CD4-positive, alpha-beta T cell treated with Interferon gamma for 1 hour (primary cell): ENCODE measurements around the gene CTF1.
"Not testable (repeated sequence)": the region's sequence is repeated elsewhere in the genome, so short reads cannot be mapped to it uniquely, and the experiment has no call there.

Source experiments
- DNase-seq: peaks from one replicate; pipeline ENCODE4 v3.0.0-alpha.2; 2020

CTF1 gene, protein sequence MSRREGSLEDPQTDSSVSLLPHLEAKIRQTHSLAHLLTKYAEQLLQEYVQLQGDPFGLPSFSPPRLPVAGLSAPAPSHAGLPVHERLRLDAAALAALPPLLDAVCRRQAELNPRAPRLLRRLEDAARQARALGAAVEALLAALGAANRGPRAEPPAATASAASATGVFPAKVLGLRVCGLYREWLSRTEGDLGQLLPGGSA

DNA sequence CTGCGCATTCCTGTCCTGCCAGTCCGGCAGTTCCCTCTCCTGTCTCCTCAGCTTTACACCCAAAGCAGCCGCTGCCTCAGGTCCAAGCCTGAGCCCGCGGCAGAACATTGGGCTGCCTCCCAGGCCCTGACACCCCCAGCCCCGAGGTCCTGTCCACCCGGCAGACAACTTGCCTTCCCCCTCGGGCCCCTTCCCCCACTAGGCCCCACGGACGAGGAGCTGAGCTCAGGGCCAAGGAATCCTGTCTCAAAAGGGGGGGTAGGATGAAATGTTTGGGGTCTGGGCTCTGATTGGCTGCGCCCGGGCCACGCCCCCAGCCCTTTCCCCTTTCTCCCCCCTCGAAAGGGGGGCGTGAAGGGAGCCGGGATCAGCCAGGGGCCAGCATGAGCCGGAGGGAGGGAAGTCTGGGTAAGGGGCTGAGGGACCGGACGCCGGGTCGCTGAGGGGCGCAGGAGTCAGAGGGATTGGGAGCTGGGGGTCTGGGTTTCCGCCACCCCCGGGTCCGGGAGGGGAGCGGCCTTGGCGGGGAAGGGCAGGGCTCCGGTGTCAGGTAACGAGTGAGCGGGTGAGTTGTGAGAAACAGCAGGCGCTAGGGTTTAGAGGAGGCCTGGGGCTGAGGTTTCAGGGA is at the start of gene CTF1:
TSS of gene CTF1 (plus strand) at position 354 of the 628 bp plus-strand sequence. CDS start at position 384, 30 bp downstream.
- DNase-seq = no peak

DNA sequence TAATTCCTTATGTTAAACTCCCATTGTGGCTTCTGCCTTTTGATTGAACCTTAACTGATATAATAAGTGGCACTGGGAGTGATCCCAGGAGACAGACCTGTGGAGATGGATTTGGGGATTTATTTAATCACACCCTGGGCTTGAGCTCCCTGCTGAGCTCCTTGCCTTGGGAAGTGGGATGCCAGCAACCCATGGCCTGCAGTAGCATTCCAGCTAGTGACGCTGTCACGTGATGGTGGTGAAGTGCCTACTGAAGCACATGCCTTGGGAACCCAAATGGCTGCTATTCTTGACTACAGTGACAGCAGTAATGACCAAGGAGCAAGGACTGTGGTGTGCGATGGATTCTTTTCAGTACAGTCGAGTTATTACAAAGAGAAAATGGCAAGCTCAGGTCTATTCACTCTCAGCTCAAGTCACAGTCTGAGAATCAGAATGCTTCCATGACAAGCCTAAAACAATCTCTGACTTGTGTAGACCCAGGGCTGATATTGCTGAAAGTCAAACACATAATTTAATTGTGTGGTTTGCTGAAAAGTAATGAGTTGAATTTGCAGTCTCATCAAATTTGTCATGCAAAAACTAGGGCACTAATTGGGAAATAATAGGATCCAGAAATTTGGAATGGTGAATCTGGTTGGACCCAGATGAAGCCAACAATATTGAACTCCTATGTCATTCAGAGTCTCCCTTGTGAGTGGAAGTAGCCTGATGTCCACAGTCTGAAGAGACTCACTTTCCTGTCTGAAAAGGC is 49.6 kb upstream of the CTF1 start:
- no peak for DNase-seq

DNA sequence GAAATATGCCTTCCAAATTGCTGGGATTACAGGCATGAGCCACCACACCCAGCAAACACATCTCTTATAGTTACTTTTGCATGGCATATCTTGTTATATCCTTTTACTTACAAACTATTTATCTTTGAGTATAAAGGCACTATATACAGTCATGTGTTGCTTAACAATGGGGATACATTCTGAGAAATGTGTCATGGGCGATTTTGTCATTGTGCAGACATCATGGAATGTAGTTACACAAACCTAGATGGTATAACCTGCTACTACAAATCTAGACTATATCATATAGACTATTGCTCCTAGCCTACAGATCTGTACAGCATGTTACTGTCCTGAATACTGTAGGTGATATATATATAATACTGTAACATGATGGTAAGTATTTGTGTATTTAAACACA is 46.2 kb upstream of the CTF1 start:
- DNase-seq = no peak

DNA sequence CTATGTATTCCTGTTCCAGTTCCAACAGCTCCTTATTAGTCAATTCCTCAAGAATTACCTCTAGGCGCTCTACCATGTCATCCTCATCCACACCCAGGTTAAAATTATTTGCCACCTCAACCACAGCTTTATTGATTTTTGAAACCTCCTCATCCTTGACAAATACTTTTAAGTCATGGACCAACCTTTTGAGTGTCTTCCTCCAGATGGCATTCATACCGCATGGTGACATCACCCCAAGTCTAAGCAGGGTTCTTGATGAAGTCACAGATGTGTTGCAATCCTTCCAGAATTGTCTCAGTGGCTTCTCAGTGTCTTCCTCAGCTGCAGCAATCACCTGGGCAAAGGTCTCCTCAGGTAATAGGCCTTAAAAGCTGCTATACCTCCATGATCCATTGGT is 42.7 kb upstream of the CTF1 start:
- DNase-seq = no peak

DNA sequence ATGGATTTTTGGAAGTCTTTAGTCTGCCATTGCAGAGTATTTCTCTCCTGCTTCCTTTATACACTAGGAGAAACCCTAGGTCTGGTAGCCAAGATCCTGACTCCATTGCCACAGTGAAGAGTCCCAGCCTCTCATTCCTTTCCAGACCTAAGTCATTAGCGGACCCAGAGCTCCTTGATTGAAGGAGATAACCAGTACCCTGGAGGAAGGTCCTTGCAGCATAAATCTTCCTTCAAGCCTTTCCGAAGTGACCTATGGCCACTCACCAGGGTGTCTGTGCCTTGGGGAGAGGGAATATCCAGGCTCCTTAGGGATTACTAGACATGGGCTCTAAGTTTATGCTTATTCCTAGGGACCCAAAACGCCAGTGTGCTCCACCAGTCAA is 38.3 kb upstream of the CTF1 start:
- DNase-seq = no peak

DNA sequence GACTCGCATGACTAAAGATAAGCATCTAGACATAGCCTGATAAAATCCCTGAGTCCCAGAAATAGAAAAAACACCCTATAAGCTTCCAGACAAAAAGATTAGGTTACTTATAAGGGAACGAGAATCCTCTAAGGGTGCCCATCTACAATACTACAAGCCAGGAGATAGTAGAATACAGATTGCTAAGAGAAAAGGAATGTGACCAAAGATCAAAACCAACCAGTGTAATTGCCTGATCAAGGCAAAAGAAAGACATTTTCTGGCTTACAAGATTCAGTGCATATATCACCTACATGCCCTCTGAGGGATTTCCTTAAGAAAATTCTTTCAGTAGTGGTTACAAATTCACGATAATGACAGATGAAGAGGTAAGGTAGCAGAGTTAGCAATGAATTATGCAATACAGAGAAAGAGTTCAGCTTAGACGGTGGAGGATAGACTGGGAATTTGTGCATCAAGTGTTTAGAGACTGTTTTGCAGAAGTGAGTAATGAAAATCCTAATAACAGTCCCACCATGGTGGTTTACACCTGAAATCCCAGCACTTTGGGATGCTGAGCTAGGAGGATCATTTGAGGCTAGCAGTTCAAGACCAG is 37.5 kb upstream of the CTF1 start:
- DNase-seq = no peak

DNA sequence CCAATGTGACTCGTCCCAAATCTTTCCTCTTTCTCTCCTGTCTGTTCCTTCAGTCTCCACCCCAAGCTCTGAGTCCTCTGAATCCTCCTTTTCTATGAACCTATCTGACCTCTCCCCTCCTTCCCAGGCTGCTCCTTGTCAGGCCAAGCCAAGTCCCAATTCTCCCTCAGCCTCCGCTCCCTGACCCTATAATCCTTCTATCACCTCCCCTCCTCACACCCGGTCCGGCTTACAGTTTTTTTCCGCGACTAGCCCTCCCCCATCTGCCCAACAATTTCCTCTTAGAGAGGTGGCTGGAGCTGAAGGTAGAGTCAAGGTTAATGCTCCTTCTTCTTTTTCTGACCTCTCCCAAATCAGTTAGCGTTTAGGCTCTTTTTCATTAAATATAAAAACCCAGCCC is 35.7 kb upstream of the CTF1 start:
- not testable (repeated sequence) for DNase-seq

DNA sequence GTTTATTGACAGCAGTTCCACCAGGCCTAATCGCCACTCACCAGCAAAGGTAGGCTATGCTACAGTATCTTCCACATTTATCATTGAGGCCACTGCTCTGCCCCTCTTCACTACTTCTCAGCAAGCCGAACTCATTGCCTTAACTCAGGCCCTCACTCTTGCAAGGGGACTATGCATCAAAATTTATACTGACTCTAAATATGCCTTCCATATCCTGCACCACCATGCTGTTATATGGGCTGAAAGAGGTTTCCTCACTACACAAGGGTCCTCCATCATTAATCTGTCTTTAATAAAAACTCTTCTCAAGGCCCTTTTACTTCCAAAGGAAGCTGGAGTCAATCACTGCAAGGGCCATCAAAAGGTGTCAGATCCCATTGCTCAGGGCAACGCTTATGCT is 33.2 kb upstream of the CTF1 start:
- DNase-seq = not testable (repeated sequence)

DNA sequence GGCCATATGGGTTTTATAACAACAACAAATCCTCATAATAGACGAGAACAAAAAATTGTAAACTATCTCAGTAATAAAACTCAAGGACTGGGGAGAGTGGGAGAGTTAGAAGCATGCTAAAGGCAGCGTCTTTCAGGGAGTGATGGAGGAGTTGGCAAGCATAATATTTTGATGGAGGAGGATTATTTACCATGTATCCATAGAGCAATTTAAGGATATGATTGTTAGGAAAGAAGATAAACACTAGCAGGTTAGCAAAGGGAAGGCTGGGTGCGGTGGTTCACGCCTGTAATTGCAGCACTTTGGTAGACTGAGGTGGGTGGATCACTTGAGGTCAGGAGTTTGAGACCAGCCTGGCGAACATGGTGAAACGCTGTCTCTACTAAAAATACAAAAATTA is 30.4 kb upstream of the CTF1 start:
- DNase-seq = no peak

DNA sequence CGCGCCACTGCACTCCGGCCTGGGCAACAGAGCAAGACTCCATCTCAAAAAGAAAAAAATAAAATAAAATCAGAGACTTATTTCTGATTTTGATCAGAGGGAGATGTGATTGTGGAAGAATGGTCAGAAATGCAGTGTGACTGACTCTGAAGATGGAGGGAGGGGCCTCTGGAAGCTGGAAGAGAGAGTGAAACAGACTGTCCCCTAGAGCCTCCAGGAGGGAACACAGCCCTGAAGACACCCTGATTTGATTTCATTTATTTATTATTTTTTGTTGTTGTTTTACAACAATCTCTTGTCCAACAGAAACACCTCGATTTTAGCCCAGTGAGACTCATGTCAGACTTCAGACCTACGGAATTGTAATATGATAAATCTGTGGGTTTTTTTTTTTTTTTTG is 28.7 kb upstream of the CTF1 start:
- no peak for DNase-seq

DNA sequence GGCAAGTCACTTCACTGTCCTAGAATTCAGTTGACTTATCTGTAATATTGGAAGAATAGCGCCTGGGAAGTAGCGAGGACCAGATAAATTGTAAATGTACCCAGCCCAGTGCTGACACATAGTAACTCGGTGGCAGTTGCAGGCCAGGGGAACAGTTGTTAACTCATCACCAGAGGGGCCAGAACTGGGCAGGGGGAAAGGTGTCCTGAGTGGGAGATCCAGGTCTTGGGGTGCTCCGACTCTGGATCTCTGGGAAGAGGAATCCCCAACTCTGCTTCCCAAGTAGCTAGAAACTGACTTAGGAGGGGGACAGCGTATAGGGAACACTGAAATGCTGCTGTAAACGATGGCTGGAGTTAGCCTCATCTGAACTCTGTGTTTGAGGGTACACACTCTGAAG is 25.5 kb upstream of the CTF1 start:
- DNase-seq = no peak

DNA sequence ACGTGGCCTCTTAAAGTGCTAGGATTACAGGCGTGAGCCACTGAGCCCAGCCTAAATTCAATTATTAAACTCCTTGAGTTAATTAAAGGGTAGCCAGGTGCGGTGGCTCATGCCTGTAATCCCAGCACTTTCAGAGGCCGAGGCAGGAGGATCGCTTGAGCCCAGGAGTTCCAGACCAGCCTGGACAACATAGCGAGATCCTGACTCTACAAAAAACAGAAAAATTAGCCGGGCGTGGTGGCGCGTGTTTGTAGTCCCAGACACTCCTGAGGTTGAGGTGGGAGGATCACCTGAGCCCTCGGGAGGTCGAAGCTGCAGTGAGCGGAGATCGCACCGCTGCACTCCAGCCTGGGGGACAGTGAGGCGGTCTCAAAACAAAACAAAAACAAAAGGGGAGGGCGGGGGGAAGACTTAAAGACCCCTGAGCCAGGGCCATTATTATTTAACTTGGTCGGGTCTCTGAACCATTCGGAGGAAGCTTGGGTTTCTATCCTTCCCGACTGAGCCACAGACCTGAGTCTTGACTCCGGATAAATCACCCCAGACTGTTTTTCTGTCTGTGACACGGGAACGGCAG is 22.1 kb upstream of the CTF1 start:
- DNase-seq = no peak

DNA sequence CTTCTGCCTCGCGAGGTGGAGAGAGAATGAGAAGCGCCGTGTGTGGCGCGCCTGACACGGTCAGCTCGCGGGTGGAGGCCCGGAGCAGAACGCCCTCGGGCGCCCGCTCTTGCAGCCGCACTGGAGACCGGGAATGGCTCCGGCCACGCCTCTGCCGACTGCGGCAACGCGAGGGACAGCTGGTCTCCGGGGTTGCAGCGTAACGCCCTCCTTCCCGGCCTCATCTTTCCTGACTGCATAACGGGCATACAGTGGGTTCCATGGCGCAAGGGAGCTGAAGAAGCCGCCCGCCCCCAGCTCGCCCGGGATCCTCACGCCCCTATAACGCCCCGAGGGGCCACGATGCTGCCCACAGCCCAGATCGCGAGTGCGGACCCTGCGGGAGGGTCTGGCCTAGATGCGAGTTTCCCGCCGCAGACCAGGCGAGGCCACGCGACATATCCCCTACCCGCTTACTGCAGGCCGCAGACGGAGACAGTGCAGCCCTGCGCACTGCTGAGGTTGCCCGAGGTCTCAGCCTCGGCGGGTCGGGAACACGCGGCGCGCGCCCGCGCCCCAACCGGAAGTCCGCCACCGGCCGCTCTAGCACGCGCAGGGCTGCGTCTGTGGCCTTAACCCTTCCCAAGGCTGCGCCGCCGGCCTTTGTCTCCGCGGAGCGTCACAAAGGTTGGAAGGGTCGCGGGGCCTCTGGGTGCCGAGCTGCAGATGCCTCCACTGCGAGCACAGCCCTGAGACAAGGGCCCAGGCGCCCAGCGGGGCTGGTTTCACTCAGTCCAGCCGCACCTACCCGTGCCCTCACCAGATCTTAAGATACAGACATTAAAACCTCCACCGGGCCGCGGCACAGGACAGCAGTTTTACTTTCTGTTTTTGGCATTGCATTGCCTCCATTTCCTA is 21.3 kb upstream of the CTF1 start:
- DNase-seq = peak; percentile 89

DNA sequence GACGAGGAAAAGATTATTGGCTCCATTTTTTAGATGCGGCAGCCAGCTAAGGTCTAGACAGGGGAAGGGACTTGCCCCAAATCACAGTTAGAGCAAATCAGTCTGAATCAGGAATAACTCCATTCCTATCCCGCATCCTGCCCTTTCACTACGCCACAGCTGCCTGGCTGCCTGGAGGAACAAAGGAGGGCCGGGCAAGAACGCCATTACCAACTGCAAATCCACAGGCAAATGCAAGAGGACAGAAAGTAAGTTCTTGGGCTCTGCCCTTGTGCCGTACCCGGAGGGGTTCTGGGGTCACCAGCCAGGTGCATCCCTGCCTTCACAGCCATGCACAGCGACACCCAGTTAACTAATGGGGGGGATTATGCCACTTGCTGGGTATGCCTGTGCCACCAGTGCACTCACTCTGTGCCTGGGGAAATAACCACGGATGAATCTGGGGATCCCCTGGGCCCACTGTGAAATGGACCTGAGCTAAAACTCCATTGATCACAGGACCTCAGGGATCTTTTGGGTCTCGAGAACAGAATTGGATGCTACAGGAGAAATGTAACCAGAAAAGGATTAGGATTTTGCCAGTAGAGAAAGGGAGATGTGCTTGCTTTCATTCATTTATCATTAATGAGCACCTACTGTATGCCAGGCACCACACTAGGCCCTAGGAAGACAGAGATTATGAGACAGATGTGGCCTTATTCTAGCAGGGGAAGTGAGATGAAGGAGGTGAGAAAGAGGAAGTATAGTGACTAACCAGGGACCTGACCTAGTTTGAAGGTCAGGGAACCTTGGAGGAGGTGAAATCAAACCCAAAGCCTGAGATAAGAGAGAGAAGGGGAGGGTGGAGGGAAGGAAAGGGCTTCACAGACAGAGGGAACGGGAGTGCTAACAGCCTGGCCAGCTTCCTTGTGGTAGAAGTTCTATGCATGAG is 20.3 kb upstream of the CTF1 start:
- no peak for DNase-seq

DNA sequence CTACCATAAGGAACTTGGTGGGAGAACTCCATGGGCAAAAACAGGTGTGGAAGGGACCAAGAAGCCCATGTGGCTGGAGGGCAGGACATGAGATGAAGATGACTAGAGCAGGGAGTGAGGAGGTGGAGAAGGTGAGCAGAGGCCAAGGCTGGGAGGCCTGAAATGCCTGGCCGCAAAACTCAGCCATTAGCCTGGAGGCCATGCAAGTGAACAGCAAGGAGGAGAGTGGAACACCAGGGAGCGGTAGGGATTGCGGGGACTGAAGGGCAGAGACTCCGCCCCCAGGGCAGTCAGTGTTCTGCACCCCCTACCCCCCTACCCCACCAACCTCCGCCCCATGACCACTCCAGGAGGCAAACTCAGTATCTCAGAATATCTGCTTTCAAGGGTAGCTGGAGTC is 19.5 kb upstream of the CTF1 start:
- no peak for DNase-seq

DNA sequence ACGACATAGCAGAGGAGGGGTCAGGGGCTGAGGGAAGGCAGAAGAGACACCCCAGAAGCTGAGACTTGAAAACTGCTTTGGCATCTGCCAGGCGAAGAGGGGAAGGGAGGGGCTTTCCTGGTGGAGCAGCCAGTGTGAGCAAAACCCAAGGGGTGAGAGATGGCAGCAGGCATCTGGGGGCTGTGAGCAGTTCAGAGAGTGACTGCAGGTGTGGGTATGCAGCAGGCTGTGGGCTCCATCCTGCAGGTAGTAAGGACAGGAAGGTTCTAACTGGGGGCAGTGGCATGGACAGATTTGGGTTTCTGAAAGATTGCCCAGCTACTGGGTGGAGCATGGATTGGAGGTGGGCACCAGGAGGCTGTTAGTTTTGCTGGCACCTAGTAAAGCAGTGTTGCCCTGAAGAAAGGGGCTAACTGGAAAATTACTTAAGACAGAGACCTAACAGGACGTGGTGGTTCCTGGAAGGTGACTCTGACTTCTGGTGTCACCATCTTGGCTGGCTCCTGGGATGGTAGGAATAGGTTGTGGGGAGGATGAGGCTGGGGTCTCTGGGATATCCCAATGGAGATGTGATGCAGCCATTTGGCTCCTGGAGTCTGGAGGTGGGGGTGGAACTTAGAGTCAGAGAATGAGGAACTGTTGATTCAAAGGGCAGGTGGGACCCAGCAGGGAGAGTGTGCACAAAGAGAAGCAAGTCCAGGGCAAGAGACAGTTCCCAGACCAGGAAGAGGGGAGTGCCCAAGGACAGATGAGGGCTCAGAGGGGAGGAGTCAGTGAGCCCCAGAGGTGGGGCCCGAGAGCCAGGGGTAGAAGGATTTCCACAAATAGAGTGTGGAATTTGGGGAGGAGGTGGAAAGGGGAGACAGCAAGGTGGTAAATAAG is 13.7 kb upstream of the CTF1 start:
- no peak for DNase-seq

DNA sequence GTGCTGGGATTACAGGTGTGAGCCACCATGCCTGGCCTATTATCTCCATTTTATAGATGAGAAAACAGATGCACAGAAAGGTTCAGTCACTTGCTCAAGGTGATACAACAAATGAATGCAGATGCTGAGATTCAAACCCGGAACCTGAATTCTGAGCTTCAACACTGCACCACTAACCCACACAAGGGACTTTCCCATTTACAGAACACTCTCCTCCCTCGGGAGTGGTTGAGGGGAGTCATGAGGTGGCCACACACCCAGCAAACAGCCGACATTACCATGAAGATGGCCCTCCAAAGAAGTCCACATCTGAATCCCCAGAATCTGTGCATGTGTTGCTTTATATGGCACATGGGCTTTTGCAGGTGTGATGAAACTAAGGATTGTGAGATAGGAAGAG is 11.7 kb upstream of the CTF1 start:
- DNase-seq = no peak

DNA sequence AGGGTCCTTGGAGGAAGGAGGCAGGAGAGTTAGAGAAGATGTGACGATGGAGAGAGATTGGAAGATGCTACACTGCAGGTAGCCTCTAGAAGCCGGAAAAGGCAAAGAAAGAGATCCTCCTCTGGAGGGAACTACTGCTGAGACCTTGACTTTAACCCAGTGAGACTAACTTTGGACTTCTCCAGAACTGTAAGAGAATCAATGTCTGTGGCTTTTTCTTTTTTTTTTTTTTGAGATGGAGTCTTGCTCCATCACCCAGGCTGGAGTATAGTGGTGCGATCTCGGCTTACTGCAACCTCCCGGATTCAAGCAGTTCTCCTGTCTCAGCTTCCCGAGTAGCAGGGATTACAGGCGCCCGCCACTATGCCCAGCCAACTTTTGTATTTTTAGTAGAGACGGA is 11.2 kb upstream of the CTF1 start:
- no peak for DNase-seq

DNA sequence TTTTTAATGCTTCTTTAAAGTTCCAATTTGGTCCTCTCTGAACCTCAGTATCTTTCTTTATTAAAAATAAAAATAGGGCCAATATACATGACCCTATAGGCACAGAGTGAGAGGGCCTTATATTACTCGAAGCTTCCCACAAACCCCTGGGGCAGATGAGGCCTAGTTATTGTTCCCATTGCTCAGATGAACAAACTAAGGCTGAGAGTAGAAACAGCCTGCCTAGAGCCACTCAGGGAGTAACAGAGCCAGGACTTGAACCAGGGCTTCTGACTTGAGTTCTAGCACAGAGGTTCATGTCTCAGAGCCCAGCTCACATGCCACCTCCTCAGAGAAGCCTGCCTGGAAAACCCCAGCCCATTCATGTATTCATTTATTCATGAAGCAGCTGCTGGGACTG is 10.3 kb upstream of the CTF1 start:
- DNase-seq = no peak

DNA sequence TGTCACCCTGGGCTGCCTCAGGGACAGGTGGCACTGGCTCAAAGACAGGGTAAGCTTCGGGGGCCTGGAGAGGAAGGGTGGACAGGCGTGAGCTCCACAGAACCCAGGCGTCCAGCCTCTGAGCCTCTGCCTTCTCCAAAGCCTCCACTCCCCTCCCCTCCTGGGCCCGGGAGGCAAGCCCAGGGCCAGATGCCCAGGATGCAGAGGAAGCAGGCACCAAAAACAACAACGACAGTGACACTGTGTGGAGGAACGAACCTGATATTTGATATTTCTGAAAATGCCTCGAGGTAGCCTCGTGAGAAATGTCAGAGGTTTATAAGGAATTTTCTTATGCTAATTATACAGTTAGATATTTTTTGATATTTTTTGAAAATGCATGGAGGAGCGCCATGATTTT is 8.5 kb upstream of the CTF1 start:
- DNase-seq = no peak
